Measurements from ENCODE around the gene GAS6. TPM values are rescaled to one million over a fixed set of nuclear protein-coding genes. Genes with fewer than 3 reads are reported as not detected.
"Not testable (repeated sequence)": the region's sequence is repeated elsewhere in the genome, so short reads cannot be mapped to it uniquely, and the experiment has no call there.

The GAS6 gene
- total and polyA plus RNA-seq, 2 donors: 36.5 to 89.4 TPM

- H3K27me3 ChIP-seq (ENCODE audit: control insufficient read depth in 2 of 2, insufficient read depth in 1 of 2, low read length in 1 of 2); DNase-seq (ENCODE audit: low read depth in 6 of 9, low spot score in 9 of 9); H3K36me3 ChIP-seq (ENCODE audit: control insufficient read depth in 2 of 2, insufficient read depth in 2 of 2, low read length in 1 of 2); H3K27ac ChIP-seq (ENCODE audit: low read depth in 1 of 2, low read length in 1 of 2); H3K4me1 ChIP-seq (ENCODE audit: control insufficient read depth in 2 of 2, insufficient read depth in 2 of 2, low read length in 2 of 2); H3K9me3 ChIP-seq (ENCODE audit: control insufficient read depth in 2 of 2, insufficient read depth in 1 of 2, low read length in 1 of 2); H3K4me3 ChIP-seq (ENCODE audit: low read length in 2 of 2): not testable (repeated sequence)
- WGBS: 97% methylated on average over 17 of the region's 17 CpGs
These were observed 29.9 kb downstream of the GAS6 start for GRCh38 chr13:113834006-113834405.

- no peaks in the 10 kb centered on the region for H3K36me3 ChIP-seq (ENCODE audit: control insufficient read depth in 2 of 2, insufficient read depth in 2 of 2, low read length in 1 of 2)
- H3K4me1 ChIP-seq (ENCODE audit: control insufficient read depth in 2 of 2, insufficient read depth in 2 of 2, low read length in 2 of 2): peaks cover 0 to 4% of the 10 kb centered on the region in 2 donors
- peaks cover 1 to 4% of the 10 kb centered on the region in 2 donors for H3K9me3 ChIP-seq (ENCODE audit: control insufficient read depth in 2 of 2, insufficient read depth in 1 of 2, low read length in 1 of 2)
- no peaks in the 10 kb centered on the region for H3K27me3 ChIP-seq (ENCODE audit: control insufficient read depth in 2 of 2, insufficient read depth in 1 of 2, low read length in 1 of 2)
- no peak overlapping the region for H3K4me3 ChIP-seq (ENCODE audit: low read length in 2 of 2)
- no peak overlapping the region for H3K27ac ChIP-seq (ENCODE audit: low read depth in 1 of 2, low read length in 1 of 2)
- WGBS: 97% methylated on average over 25 of the region's 25 CpGs
- no peak for DNase-seq (ENCODE audit: low read depth in 6 of 9, low spot score in 9 of 9)
These were observed 30.6 kb downstream of the GAS6 start for GRCh38 chr13:113833111-113833830.

DNA sequence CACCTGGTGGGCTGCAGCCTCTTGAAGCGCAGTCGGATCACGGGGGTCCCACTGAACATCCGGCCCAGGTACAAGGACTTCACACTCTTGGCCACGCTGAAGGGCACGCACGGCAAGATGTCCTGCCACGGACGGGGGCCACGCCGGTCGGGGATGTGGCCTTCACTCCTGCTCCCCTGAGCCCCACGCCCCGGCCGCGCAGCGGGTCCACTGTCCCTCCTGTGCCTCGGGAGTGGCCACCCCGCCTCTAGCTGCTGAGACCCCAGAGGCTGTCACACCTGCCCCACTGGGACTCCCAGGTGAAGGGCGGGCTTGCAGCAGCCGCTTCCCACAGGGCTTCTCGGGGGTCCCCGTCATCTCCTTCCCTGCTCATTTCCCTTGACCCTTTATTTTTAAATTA lies 31.2 kb downstream of the GAS6 start:
- peaks cover 0 to 4% of the 10 kb centered on the region in 2 donors for H3K4me1 ChIP-seq (ENCODE audit: control insufficient read depth in 2 of 2, insufficient read depth in 2 of 2, low read length in 2 of 2)
- no peaks in the 10 kb centered on the region for H3K27me3 ChIP-seq (ENCODE audit: control insufficient read depth in 2 of 2, insufficient read depth in 1 of 2, low read length in 1 of 2)
- peaks cover 1 to 4% of the 10 kb centered on the region in 2 donors for H3K9me3 ChIP-seq (ENCODE audit: control insufficient read depth in 2 of 2, insufficient read depth in 1 of 2, low read length in 1 of 2)
- H3K4me3 ChIP-seq (ENCODE audit: low read length in 2 of 2): no peak overlapping the region
- WGBS: 97% methylated on average over 23 of the region's 23 CpGs
- no peaks in the 10 kb centered on the region for H3K36me3 ChIP-seq (ENCODE audit: control insufficient read depth in 2 of 2, insufficient read depth in 2 of 2, low read length in 1 of 2)
- no peak overlapping the region for H3K27ac ChIP-seq (ENCODE audit: low read depth in 1 of 2, low read length in 1 of 2)
- no peak for DNase-seq (ENCODE audit: low read depth in 6 of 9, low spot score in 9 of 9)

DNA sequence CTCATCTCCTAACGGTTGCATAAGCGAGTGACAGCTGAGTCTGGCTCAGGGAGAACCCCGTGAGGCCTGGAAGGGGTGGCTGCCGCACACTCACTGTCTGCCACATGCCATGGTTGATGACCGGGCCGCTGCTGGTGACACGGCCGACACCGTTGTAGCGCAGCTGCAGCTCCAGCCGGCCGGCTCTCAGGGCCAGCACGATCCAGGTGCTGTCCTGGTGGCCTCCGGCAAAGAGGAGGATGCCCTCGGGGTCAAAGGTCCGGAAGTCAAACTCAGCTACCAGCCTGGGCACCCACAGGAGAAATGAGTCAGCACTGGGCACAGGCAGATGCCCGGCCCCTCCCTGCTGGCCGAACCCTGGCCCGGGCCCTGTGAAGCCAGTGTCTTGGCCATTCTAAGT lies 31.7 kb downstream of the GAS6 start:
- H3K9me3 ChIP-seq (ENCODE audit: control insufficient read depth in 2 of 2, insufficient read depth in 1 of 2, low read length in 1 of 2): peaks cover 1 to 4% of the 10 kb centered on the region in 2 donors
- DNase-seq (ENCODE audit: low read depth in 6 of 9, low spot score in 9 of 9): no peak
- no peak overlapping the region for H3K4me3 ChIP-seq (ENCODE audit: low read length in 2 of 2)
- no peak overlapping the region for H3K27ac ChIP-seq (ENCODE audit: low read depth in 1 of 2, low read length in 1 of 2)
- 96% methylated on average over 19 of the region's 19 CpGs for WGBS
- H3K4me1 ChIP-seq (ENCODE audit: control insufficient read depth in 2 of 2, insufficient read depth in 2 of 2, low read length in 2 of 2): peaks cover 0 to under 1% of the 10 kb centered on the region in 2 donors
- no peaks in the 10 kb centered on the region for H3K27me3 ChIP-seq (ENCODE audit: control insufficient read depth in 2 of 2, insufficient read depth in 1 of 2, low read length in 1 of 2)
- H3K36me3 ChIP-seq (ENCODE audit: control insufficient read depth in 2 of 2, insufficient read depth in 2 of 2, low read length in 1 of 2): no peaks in the 10 kb centered on the region

DNA sequence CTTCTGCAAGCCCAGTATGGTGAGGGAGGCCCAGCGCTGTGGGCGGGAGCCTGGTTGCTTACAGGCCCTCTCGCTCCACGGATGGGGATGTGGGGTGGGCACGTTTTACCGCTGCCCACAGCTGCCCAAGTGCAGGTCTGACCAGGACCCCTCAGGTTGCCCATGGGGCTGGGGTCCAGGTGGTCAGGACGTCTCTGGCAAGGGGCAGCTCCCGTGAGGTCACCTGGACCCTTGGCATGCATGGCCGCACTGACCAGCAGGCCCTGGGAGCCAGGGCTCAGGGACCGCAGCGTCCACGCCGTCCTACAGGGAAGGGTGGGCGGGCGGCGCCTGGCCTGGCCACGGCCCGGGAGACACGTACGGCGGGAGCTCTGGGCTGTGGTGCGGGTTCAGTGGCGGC lies 32.8 kb downstream of the GAS6 start:
- no peak for DNase-seq (ENCODE audit: low read depth in 6 of 9, low spot score in 9 of 9)
- 94% methylated on average over 23 of the region's 23 CpGs for WGBS
- Histone ChIP-seq H3K27me3 (ENCODE audit: control insufficient read depth in 2 of 2, insufficient read depth in 1 of 2, low read length in 1 of 2) (no peaks in the 10 kb centered on the region), H3K4me1 (ENCODE audit: control insufficient read depth in 2 of 2, insufficient read depth in 2 of 2, low read length in 2 of 2) (no peaks in the 10 kb centered on the region), H3K27ac (ENCODE audit: low read depth in 1 of 2, low read length in 1 of 2) (no peak overlapping the region), H3K4me3 (ENCODE audit: low read length in 2 of 2) (no peak overlapping the region), H3K36me3 (ENCODE audit: control insufficient read depth in 2 of 2, insufficient read depth in 2 of 2, low read length in 1 of 2) (no peaks in the 10 kb centered on the region), H3K9me3 (ENCODE audit: control insufficient read depth in 2 of 2, insufficient read depth in 1 of 2, low read length in 1 of 2) (peaks cover 1 to 4% of the 10 kb centered on the region in 2 donors)

DNA sequence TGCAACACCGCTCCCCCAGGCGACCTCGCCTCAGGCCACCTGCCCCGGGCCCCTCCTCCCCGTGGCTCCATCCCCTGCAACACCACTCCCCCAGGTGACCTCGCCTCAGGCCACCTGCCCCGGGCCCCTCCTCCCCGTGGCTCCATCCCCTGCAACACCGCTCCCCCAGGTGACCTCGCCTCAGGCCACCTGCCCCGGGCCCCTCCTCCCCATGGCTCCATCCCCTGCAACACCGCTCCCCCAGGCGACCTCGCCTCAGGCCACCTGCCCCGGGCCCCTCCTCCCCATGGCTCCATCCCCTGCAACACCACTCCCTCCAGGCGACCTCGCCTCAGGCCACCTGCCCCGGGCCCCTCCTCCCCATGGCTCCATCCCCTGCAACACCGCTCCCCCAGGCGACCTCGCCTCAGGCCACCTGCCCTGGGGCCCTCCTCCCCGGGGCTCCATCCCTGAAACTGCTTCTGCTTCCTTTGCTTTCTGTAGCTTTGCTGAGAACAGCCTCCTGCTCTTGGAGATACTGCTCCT lies 33.4 kb downstream of the GAS6 start:
- not testable (repeated sequence) for DNase-seq (ENCODE audit: low read depth in 6 of 9, low spot score in 9 of 9); H3K27ac ChIP-seq (ENCODE audit: low read depth in 1 of 2, low read length in 1 of 2); H3K9me3 ChIP-seq (ENCODE audit: control insufficient read depth in 2 of 2, insufficient read depth in 1 of 2, low read length in 1 of 2); H3K4me3 ChIP-seq (ENCODE audit: low read length in 2 of 2); H3K27me3 ChIP-seq (ENCODE audit: control insufficient read depth in 2 of 2, insufficient read depth in 1 of 2, low read length in 1 of 2); H3K4me1 ChIP-seq (ENCODE audit: control insufficient read depth in 2 of 2, insufficient read depth in 2 of 2, low read length in 2 of 2); H3K36me3 ChIP-seq (ENCODE audit: control insufficient read depth in 2 of 2, insufficient read depth in 2 of 2, low read length in 1 of 2)
- 91% methylated on average over 21 of the region's 22 CpGs for WGBS

DNA sequence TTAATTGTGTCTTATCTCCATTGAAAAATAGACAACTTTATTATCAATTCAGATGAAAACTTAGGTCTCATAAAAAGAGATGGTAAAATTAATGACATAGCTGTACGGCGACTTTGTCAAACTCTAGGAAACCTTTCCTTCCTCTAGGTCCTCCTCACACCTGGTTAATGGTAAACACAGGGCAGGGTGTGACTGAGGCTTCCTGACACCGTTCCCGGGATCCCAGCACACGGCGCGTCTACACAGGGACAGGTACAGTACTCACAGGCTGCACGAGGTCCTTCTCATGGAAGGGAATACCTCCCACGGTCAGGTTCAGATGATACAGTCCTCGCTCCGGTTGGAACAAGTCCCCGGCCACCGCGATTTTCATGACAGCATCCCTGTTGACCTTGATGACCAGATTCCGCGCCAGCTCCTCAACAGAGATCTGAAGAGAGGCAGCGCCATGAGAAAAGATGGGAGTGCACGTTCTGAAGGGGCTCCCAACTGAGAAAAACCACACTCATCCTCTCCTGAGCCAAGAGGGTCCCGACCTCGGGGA lies 35.5 kb downstream of the GAS6 start:
- Histone ChIP-seq H3K27ac (ENCODE audit: low read depth in 1 of 2, low read length in 1 of 2) (no peak overlapping the region), H3K4me3 (ENCODE audit: low read length in 2 of 2) (no peak overlapping the region), H3K27me3 (ENCODE audit: control insufficient read depth in 2 of 2, insufficient read depth in 1 of 2, low read length in 1 of 2) (no peaks in the 10 kb centered on the region), H3K4me1 (ENCODE audit: control insufficient read depth in 2 of 2, insufficient read depth in 2 of 2, low read length in 2 of 2) (no peaks in the 10 kb centered on the region), H3K36me3 (ENCODE audit: control insufficient read depth in 2 of 2, insufficient read depth in 2 of 2, low read length in 1 of 2) (no peaks in the 10 kb centered on the region), H3K9me3 (ENCODE audit: control insufficient read depth in 2 of 2, insufficient read depth in 1 of 2, low read length in 1 of 2) (peaks cover 0 to 19% of the 10 kb centered on the region in 2 donors)
- DNase-seq (ENCODE audit: low read depth in 6 of 9, low spot score in 9 of 9): no peak
- 98% methylated on average over 20 of the region's 20 CpGs for WGBS

DNA sequence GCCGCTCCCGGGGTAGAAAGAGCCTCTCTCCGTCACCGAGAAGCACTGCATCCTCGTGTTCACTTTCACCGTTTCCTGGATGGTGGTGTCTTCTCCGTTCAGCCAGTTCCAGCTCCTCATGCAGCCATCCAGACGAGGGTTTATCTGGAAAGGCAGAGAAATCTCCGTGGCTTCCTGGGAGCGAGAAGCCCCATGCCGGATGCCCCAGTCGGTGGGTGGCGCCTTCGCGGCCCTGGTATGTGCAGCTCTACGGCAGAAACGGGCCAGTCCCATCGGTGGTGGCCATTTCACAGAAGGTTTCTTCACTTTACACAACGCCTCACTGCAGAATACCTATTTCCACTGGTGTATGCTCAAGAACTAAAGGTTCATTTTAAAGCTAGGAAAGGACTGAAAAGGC lies 36.9 kb downstream of the GAS6 start:
- Histone ChIP-seq H3K9me3 (ENCODE audit: control insufficient read depth in 2 of 2, insufficient read depth in 1 of 2, low read length in 1 of 2) (peaks cover 0 to 27% of the 10 kb centered on the region in 2 donors), H3K4me1 (ENCODE audit: control insufficient read depth in 2 of 2, insufficient read depth in 2 of 2, low read length in 2 of 2) (no peaks in the 10 kb centered on the region), H3K27ac (ENCODE audit: low read depth in 1 of 2, low read length in 1 of 2) (no peak overlapping the region), H3K27me3 (ENCODE audit: control insufficient read depth in 2 of 2, insufficient read depth in 1 of 2, low read length in 1 of 2) (no peaks in the 10 kb centered on the region), H3K4me3 (ENCODE audit: low read length in 2 of 2) (no peak overlapping the region), H3K36me3 (ENCODE audit: control insufficient read depth in 2 of 2, insufficient read depth in 2 of 2, low read length in 1 of 2) (peaks cover 2% of the 10 kb centered on the region in 2 donors)
- 94% methylated on average over 19 of the region's 19 CpGs for WGBS
- no peak for DNase-seq (ENCODE audit: low read depth in 6 of 9, low spot score in 9 of 9)

- H3K27ac ChIP-seq (ENCODE audit: low read depth in 1 of 2, low read length in 1 of 2); H3K4me1 ChIP-seq (ENCODE audit: control insufficient read depth in 2 of 2, insufficient read depth in 2 of 2, low read length in 2 of 2); H3K27me3 ChIP-seq (ENCODE audit: control insufficient read depth in 2 of 2, insufficient read depth in 1 of 2, low read length in 1 of 2); DNase-seq (ENCODE audit: low read depth in 6 of 9, low spot score in 9 of 9); H3K36me3 ChIP-seq (ENCODE audit: control insufficient read depth in 2 of 2, insufficient read depth in 2 of 2, low read length in 1 of 2); H3K4me3 ChIP-seq (ENCODE audit: low read length in 2 of 2): not testable (repeated sequence)
- WGBS: 93% methylated on average over 22 of the region's 35 CpGs
- peaks cover 0 to 27% of the 10 kb centered on the region in 2 donors for H3K9me3 ChIP-seq (ENCODE audit: control insufficient read depth in 2 of 2, insufficient read depth in 1 of 2, low read length in 1 of 2)
These were observed 37.4 kb downstream of the GAS6 start for GRCh38 chr13:113826446-113826845.
